Bronchial epithelial cell (primary cell): ENCODE results near the gene CLOCK. TPM values are rescaled to one million over a fixed set of nuclear protein-coding genes. Genes with fewer than 3 reads are reported as not detected.

Experiments
- DNase-seq: peaks from one replicate; pipeline ENCODE4 v3.0.0-alpha.2; 2010; ENCODE audit warnings: low read depth
- FAIRE-seq: peaks from 2 replicates; lab custom pipeline; 2011; peaks lifted over from hg19 to GRCh38; lab: Jason Lieb, UNC
- H3K27me3 ChIP-seq: 2 replicates; pipeline ENCODE4 v1.5.1; 2011; ENCODE audit warnings: low read length; ENCODE audit not compliant: control insufficient read depth, insufficient read depth
- H3K36me3 ChIP-seq: 2 replicates; pipeline ENCODE4 v1.5.1; 2011; ENCODE audit warnings: low read length; ENCODE audit not compliant: control insufficient read depth, insufficient read depth
- H3K4me3 ChIP-seq: 2 replicates; pipeline ENCODE4 v1.5.1; 2011; ENCODE audit warnings: mild to moderate bottlenecking, low read depth, low read length, control low read depth
- total RNA-seq: library from RNA; depleted of rRNA; stranded (reverse); fragments of >200 nt; gene quantifications from 2 replicates; pipeline ENCODE4 v1.2.1, GENCODE V29; 2014
- TF ChIP-seq, protein P1 (sequence below): IDR thresholded peaks from 2 replicates; pipeline ENCODE4 v1.5.1; 2011; ENCODE audit warnings: mild to moderate bottlenecking, moderate library complexity, low read length, control low read depth, inconsistent platforms; ENCODE audit not compliant: insufficient read depth, severe bottlenecking

The CLOCK gene
- total RNA-seq, 1 donor from 2014 or later: 20.8 TPM

DNA sequence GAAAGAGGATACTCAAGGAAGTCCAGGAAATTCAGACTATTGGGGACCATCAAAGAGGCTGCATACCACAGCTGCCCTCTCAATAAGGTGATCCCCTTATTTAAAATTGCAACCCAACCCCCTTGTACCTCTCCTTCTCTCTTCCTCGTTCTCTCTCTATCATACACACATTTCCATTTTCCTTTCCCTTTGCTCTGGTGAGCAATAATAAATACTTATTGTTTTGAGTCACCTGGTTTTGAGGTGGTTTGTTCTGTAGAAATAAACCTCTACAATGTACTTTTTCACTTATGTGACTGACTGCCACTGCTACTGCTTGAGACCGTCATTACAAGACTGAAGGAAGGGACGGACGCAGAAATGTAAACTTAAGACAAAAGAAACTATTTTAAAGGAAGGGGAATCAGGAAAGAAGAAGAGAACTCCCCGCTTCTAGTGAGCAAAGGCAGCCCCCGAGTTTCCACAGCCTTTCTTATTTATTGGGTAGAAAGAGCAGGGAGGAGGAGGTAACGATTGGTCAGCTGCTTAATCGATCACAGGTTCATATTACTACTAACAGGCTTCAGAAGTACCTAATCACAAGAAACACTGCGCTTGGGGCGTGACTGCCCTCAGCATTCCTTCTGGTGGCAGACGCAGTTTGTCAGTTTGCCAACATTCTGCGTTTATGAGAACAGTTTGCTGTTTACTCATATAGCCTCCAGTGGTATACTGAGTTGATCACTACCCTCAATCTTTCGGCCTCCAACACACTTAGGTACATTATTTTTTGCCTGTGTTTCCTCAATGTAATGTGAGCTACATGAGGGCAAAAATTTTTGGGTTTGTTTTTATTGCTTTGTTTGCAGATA lies 167.9 kb downstream of the CLOCK start:
- no peak overlapping the region for H3K4me3 ChIP-seq
- TF ChIP-seq, protein P1, sequence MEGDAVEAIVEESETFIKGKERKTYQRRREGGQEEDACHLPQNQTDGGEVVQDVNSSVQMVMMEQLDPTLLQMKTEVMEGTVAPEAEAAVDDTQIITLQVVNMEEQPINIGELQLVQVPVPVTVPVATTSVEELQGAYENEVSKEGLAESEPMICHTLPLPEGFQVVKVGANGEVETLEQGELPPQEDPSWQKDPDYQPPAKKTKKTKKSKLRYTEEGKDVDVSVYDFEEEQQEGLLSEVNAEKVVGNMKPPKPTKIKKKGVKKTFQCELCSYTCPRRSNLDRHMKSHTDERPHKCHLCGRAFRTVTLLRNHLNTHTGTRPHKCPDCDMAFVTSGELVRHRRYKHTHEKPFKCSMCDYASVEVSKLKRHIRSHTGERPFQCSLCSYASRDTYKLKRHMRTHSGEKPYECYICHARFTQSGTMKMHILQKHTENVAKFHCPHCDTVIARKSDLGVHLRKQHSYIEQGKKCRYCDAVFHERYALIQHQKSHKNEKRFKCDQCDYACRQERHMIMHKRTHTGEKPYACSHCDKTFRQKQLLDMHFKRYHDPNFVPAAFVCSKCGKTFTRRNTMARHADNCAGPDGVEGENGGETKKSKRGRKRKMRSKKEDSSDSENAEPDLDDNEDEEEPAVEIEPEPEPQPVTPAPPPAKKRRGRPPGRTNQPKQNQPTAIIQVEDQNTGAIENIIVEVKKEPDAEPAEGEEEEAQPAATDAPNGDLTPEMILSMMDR: no peak
- DNase-seq: peak; percentile 86
- H3K27me3 ChIP-seq: no peaks in the 10 kb centered on the region
- no peaks in the 10 kb centered on the region for H3K36me3 ChIP-seq
- peak; percentile 81 for FAIRE-seq

Other genes with a start within 250 kb of the CLOCK start
- 5.5 and 19.5 TPM in 2 replicates for gene SRD5A3, start 200.7 kb downstream of the CLOCK start, total RNA-seq
- 75.8 and 108 TPM in 2 replicates for gene TMEM165, start 151.0 kb downstream of the CLOCK start, total RNA-seq
- gene PDCL2, start 45.3 kb upstream of the CLOCK start, total RNA-seq: not detected in 2 replicates
- gene NMU, start 89.4 kb upstream of the CLOCK start, total RNA-seq: 4.2 and 20.4 TPM in 2 replicates